Fibroblast of skin of right quadriceps (primary cell): ENCODE data around the gene CCDC38.
"Not testable (repeated sequence)": the region's sequence is repeated elsewhere in the genome, so short reads cannot be mapped to it uniquely, and the experiment has no call there.

Experiments
- DNase-seq: peaks from one replicate; pipeline ENCODE4 v3.0.0-alpha.2; 2013

CCDC38 gene

GRCh38 chr12:95942524-95943329, at the start of gene CCDC38:
Gene CCDC38, minus strand, starts transcription at chr12:95942614. Its CDS starts 6,105 bp downstream, at chr12:95936509.
- peak; percentile 59 for DNase-seq

- no peak for DNase-seq
Observed at GRCh38 chr12:95990136-95990535, 47.7 kb upstream of the CCDC38 start.

GRCh38 chr12:95989504-95990123, 47.2 kb upstream of the CCDC38 start:
- no peak for DNase-seq

GRCh38 chr12:95988506-95989275, 46.3 kb upstream of the CCDC38 start:
- no peak for DNase-seq

GRCh38 chr12:95986635-95987570, 44.5 kb upstream of the CCDC38 start:
- DNase-seq = no peak

GRCh38 chr12:95984682-95985081, 42.3 kb upstream of the CCDC38 start:
- DNase-seq = no peak

GRCh38 chr12:95982602-95983001, 40.2 kb upstream of the CCDC38 start:
- DNase-seq = no peak

- DNase-seq = no peak
Observed at GRCh38 chr12:95980437-95980836, 38.0 kb upstream of the CCDC38 start.

GRCh38 chr12:95978774-95979173, 36.4 kb upstream of the CCDC38 start:
- no peak for DNase-seq

- DNase-seq = no peak
Observed at GRCh38 chr12:95978351-95978750, 35.9 kb upstream of the CCDC38 start.

- no peak for DNase-seq
Observed at GRCh38 chr12:95977764-95978305, 35.4 kb upstream of the CCDC38 start.

- peak; percentile 10 for DNase-seq
Observed at GRCh38 chr12:95976416-95976832, 34.0 kb upstream of the CCDC38 start.

- no peak for DNase-seq
Observed at GRCh38 chr12:95975491-95975890, 33.1 kb upstream of the CCDC38 start.

- no peak for DNase-seq
Observed at GRCh38 chr12:95974358-95974757, 31.9 kb upstream of the CCDC38 start.

- DNase-seq = no peak
Observed at GRCh38 chr12:95972832-95973456, 30.5 kb upstream of the CCDC38 start.

GRCh38 chr12:95970905-95971304, 28.5 kb upstream of the CCDC38 start:
- no peak for DNase-seq

GRCh38 chr12:95969116-95969515, 26.7 kb upstream of the CCDC38 start:
- not testable (repeated sequence) for DNase-seq

- no peak for DNase-seq
Observed at GRCh38 chr12:95967301-95967700, 24.9 kb upstream of the CCDC38 start.

GRCh38 chr12:95966287-95966870, 24.0 kb upstream of the CCDC38 start:
- no peak for DNase-seq

- no peak for DNase-seq
Observed at GRCh38 chr12:95963096-95963495, 20.7 kb upstream of the CCDC38 start.

- DNase-seq = no peak
Observed at GRCh38 chr12:95962222-95962621, 19.8 kb upstream of the CCDC38 start.
